ENCODE results near the gene RHEB. TPM values are rescaled to one million over a fixed set of nuclear protein-coding genes. Genes with fewer than 3 reads are reported as not detected.

Gene RHEB
- total and polyA plus RNA-seq, 2 of the 13 experiments (the other 11 are each of a cell fraction or from before 2014, with no cell fraction given), result 55.0 to 77.6 TPM

- TF ChIP-seq ZNF878 (CRISPR knock-in tag; IDR thresholded peaks at IDR 0.05), result no peak
Observed at GRCh38 chr7:151542606-151543130, 23.0 kb upstream of the RHEB start (continued).

- ATAC-seq, result no peak
- WGBS (ENCODE audit: low lambda C conversion rate), result 48% methylated on average over 17 of the region's 17 CpGs
- intact Hi-C loops (cut with micrococcal nuclease; ENCODE audit: unreplicated experiment), result no loop called here
- no peaks in the 10 kb centered on the region for H3K9me3 ChIP-seq (ENCODE audit: low read length)
- H3K4me2 ChIP-seq (ENCODE audit: low read depth, low read length), result no peak overlapping the region
- H3K79me2 ChIP-seq (ENCODE audit: insufficient read depth, low read length), result no peaks in the 10 kb centered on the region
- in situ Hi-C loops (cut with HindIII; ENCODE audit: extremely low pct_ligation_motif_present, low pct_unique_long_range_greater_than_20kb), result no loop called here
- no peaks in the 10 kb centered on the region for H3K4me1 ChIP-seq (ENCODE audit: insufficient read depth, low read length)
- no peak overlapping the region for H2AFZ ChIP-seq (ENCODE audit: low read length)
- no peak for FAIRE-seq
- H3K27me3 ChIP-seq (ENCODE audit: control insufficient read depth in 1 of 2, insufficient read depth in 2 of 2, low read length in 2 of 2), result peaks cover 2 to 44% of the 10 kb centered on the region in 2 experiments; a peak in 4 of 5 replicates
- H4K20me1 ChIP-seq (ENCODE audit: insufficient read depth, low read length), result no peaks in the 10 kb centered on the region
- CTCF ChIA-PET (ENCODE audit: low intra/inter-chr PET ratio, low total read pairs), result no interaction called here
- H3K27ac ChIP-seq (ENCODE audit: extremely low read length, insufficient read depth, low read length), result no peak overlapping the region
- no peaks in the 10 kb centered on the region for H3K36me3 ChIP-seq (replicated peaks in 1 of 2; ENCODE audit: control insufficient read depth in 1 of 2, insufficient read depth in 2 of 2, low read length in 2 of 2)
- no peak for DNase-seq (ENCODE audit: low spot score)
- no TSS peak for BruUV-seq (replicated peaks)
- POLR2A ChIA-PET, result no interaction called here
- no peak overlapping the region for H3K4me3 ChIP-seq (replicated peaks in 1 of 3; ENCODE audit: insufficient read depth in 1 of 3, low read depth in 2 of 3, low read length in 3 of 3)
- no peak overlapping the region for H3K9ac ChIP-seq (ENCODE audit: insufficient read depth, low read depth, low read length)
- TF ChIP-seq SNAI1 (CRISPR knock-in tag; IDR thresholded peaks at IDR 0.05; ENCODE audit: borderline replicate concordance) (no peak), ZMYM2 (CRISPR knock-in tag; IDR thresholded peaks at IDR 0.05) (no peak), HMG20A (CRISPR knock-in tag; IDR thresholded peaks at IDR 0.05; ENCODE audit: borderline replicate concordance) (no peak), NCOA1 (CRISPR knock-in tag; IDR thresholded peaks at IDR 0.05) (no peak), ZNF512B (CRISPR knock-in tag; IDR thresholded peaks at IDR 0.05; ENCODE audit: borderline replicate concordance) (no peak), FOXP1 (IDR thresholded peaks at IDR 0.05) (no peak), FOXP1 (CRISPR knock-in tag; IDR thresholded peaks at IDR 0.05) (no peak), ZSCAN9 (CRISPR knock-in tag; IDR thresholded peaks at IDR 0.05; ENCODE audit: borderline replicate concordance) (no peak), ZBTB39 (CRISPR knock-in tag; IDR thresholded peaks at IDR 0.05) (no peak), IKZF4 (CRISPR knock-in tag; IDR thresholded peaks at IDR 0.05; ENCODE audit: borderline replicate concordance, low read depth, not compliant biosample characterization) (no peak)
- TF ChIP-seq, protein P1, sequence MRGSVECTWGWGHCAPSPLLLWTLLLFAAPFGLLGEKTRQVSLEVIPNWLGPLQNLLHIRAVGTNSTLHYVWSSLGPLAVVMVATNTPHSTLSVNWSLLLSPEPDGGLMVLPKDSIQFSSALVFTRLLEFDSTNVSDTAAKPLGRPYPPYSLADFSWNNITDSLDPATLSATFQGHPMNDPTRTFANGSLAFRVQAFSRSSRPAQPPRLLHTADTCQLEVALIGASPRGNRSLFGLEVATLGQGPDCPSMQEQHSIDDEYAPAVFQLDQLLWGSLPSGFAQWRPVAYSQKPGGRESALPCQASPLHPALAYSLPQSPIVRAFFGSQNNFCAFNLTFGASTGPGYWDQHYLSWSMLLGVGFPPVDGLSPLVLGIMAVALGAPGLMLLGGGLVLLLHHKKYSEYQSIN (CRISPR knock-in tag; IDR thresholded peaks at IDR 0.05; ENCODE audit: borderline replicate concordance), result no peak
- TF ChIP-seq, protein P2, sequence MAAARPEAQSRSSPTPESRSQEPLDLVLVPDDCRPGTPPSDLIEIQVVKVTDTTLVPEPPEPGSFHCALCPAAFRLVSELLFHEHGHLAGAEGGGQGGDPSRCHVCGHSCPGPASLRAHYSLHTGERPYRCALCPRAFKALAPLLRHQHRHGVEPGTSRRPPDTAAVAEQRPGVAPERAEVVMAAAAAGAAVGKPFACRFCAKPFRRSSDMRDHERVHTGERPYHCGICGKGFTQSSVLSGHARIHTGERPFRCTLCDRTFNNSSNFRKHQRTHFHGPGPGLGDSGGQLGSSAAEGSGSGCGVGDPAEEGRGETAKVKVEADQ (CRISPR knock-in tag; IDR thresholded peaks at IDR 0.05; ENCODE audit: borderline replicate concordance), result no peak
- TF ChIP-seq, protein P3, sequence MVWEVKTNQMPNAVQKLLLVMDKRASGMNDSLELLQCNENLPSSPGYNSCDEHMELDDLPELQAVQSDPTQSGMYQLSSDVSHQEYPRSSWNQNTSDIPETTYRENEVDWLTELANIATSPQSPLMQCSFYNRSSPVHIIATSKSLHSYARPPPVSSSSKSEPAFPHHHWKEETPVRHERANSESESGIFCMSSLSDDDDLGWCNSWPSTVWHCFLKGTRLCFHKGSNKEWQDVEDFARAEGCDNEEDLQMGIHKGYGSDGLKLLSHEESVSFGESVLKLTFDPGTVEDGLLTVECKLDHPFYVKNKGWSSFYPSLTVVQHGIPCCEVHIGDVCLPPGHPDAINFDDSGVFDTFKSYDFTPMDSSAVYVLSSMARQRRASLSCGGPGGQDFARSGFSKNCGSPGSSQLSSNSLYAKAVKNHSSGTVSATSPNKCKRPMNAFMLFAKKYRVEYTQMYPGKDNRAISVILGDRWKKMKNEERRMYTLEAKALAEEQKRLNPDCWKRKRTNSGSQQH (CRISPR knock-in tag; IDR thresholded peaks at IDR 0.05; ENCODE audit: low read depth), result no peak
Observed at GRCh38 chr7:151541709-151542499, 22.2 kb upstream of the RHEB start.

Measured in HepG2 (cell line).